Transverse colon (tissue), 3 donors: ENCODE results near the gene ABHD16B.

Experiments used
- CTCF ChIP-seq, 5 experiments: fragments of 200-600 bp in 3 of 5; fragments of 450-650 bp in 2 of 5; sonication (generic) in 3 of 5; IDR thresholded peaks; 1 replicate in 2 of 5; 2 replicates in 3 of 5; pipeline ENCODE4 v1.5.1; 2016 to 2017; ENCODE audit warnings: antibody characterized with exemption in 5 of 5, inconsistent platforms in 3 of 5, mild to moderate bottlenecking in 2 of 5, moderate library complexity in 1 of 5
- POLR2A ChIP-seq: fragments of 450-650 bp; IDR thresholded peaks from one replicate; pipeline ENCODE4 v1.6.1; 2016; ENCODE audit warnings: antibody characterized with exemption, mild to moderate bottlenecking, moderate library complexity

GRCh38 chr20:63863798-63864544 lies 2.7 kb downstream of the ABHD16B start:
- TF ChIP-seq CTCF (IDR thresholded peaks at IDR 0.05) (peak; percentile 46 to 75 (median 61)), POLR2A (no peak)
